Measurements from ENCODE around the gene PCSK5. TPM values are rescaled to one million over a fixed set of nuclear protein-coding genes. Genes with fewer than 3 reads are reported as not detected.
A peak's percentile ranks its signal among the peaks of the same experiment; 100 is the strongest.

PCSK5 gene
- total and polyA plus RNA-seq, 4 experiments from 2014 or later = 3.4 to 8.4 (median 6.5) TPM

DNA sequence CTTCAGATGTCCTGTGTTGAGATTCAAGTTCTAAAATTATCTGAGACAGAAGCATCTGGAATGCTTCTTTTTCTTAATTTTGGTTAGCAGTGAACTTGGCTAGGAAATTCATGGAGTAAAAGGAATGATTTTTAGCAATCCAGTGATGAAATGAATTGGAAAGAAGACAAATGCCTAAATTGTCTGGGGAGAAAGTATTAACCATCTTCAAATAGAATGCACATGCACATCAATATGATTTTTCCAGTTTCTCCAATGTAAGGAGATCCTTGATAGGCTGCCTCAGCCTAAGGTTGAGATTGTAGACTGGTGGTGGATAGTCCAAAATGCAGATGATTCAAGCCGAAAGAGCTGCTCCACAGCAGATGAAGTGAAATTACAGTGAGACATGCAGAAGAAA is 106.7 kb downstream of the PCSK5 start:
- H3K27me3 ChIP-seq (ENCODE audit: insufficient read depth, low read length) = no peaks in the 10 kb centered on the region
- no peak overlapping the region for H3K4me3 Mint-ChIP-seq
- H3K4me1 Mint-ChIP-seq = peaks cover 4 to 14% (median 9%) of the 10 kb centered on the region in 4 donors

DNA sequence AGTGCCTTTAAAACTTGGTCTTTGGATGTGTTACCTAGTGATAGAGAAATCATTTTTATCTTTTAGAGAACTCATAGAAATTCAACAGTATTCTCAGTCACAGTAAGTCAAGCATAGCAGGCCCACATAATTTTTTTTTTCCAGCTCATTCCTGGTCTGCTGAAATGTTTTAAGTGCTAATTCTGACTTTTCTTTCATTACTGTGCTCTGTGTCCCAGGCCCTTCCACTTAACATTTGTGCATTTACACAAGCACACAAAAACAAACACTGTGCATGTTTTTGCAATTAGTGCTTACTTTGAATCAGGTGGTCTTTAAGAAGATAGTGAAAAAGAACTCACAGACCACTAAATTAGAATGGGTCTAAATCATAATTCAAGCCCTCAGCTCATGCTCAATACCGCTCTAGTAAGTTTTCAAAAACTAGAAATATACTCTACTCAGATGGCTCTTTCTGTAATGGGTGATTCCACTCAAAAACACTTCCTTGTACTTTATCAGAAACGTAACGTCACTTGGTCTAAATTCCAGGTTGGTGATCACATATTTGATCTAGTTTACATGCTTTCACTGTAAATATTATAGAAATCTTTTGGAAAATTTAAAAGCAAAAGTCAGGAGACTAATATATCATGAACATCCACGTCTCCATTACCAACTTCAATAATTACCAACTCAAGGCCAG is 107.8 kb downstream of the PCSK5 start:
- H3K4me3 ChIP-seq (ENCODE audit: low read length in 2 of 2) = no peak overlapping the region
- no peak for DNase-seq
- H3K27ac Mint-ChIP-seq = no peak overlapping the region
- no peaks in the 10 kb centered on the region for H3K36me3 ChIP-seq (ENCODE audit: insufficient read depth, low read length)
- intact Hi-C loops (cut with micrococcal nuclease) = no loop called here
- no peaks in the 10 kb centered on the region for H3K9me3 ChIP-seq (ENCODE audit: control insufficient read depth in 1 of 2, low read length in 2 of 2)
- peaks cover 9 to 18% of the 10 kb centered on the region in 2 donors for H3K36me3 Mint-ChIP-seq
- CTCF ChIA-PET (ENCODE audit: partially characterized antibody) = no interaction called here
- no peaks in the 10 kb centered on the region for H3K27me3 Mint-ChIP-seq
- no peak overlapping the region for H3K4me3 Mint-ChIP-seq
- H3K9me3 Mint-ChIP-seq = peaks cover 0 to 2% (median 0%) of the 10 kb centered on the region in 8 donors
- peaks cover 1 to 14% (median 12%) of the 10 kb centered on the region in 4 donors for H3K4me1 Mint-ChIP-seq
- H3K27me3 ChIP-seq (ENCODE audit: insufficient read depth, low read length) = no peaks in the 10 kb centered on the region
- POLR2A ChIA-PET (ENCODE audit: partially characterized antibody) = no interaction called here
- H3K4me1 ChIP-seq (ENCODE audit: insufficient read depth, low read length) = no peaks in the 10 kb centered on the region
- H3K27ac ChIP-seq (ENCODE audit: low read depth, low read length) = no peak overlapping the region

More for the DNA sequence above, 106.7 kb downstream of the PCSK5 start:
- Mint-ChIP-seq H3K27ac (no peak overlapping the region), H3K27me3 (no peaks in the 10 kb centered on the region), H3K36me3 (peaks cover 9 to 23% of the 10 kb centered on the region in 2 donors), H3K9me3 (peaks cover 0 to 2% (median 0%) of the 10 kb centered on the region in 8 donors)
- H3K4me3 ChIP-seq (ENCODE audit: low read length in 2 of 2) = no peak overlapping the region
- DNase-seq = no peak
- CTCF ChIA-PET (ENCODE audit: partially characterized antibody) = no interaction called here
- H3K27ac ChIP-seq (ENCODE audit: low read depth, low read length) = no peak overlapping the region
- intact Hi-C loops (cut with micrococcal nuclease) = no loop called here
- no peaks in the 10 kb centered on the region for H3K9me3 ChIP-seq (ENCODE audit: control insufficient read depth in 1 of 2, low read length in 2 of 2)
- POLR2A ChIA-PET (ENCODE audit: partially characterized antibody) = no interaction called here
- H3K4me1 ChIP-seq (ENCODE audit: insufficient read depth, low read length) = no peaks in the 10 kb centered on the region
- no peaks in the 10 kb centered on the region for H3K36me3 ChIP-seq (ENCODE audit: insufficient read depth, low read length)

GRCh38 chr9:76001459-76001858 is 111.0 kb downstream of the PCSK5 start:
- peaks cover 0 to 2% (median 0%) of the 10 kb centered on the region in 8 donors for H3K9me3 Mint-ChIP-seq
- Histone ChIP-seq H3K9me3 (ENCODE audit: control insufficient read depth in 1 of 2, low read length in 2 of 2) (no peaks in the 10 kb centered on the region), H3K27me3 (ENCODE audit: insufficient read depth, low read length) (no peaks in the 10 kb centered on the region), H3K4me1 (ENCODE audit: insufficient read depth, low read length) (peaks cover 6% of the 10 kb centered on the region), H3K27ac (ENCODE audit: low read depth, low read length) (no peak overlapping the region), H3K36me3 (ENCODE audit: insufficient read depth, low read length) (no peaks in the 10 kb centered on the region), H3K4me3 (ENCODE audit: low read length in 2 of 2) (no peak overlapping the region)
- POLR2A ChIA-PET (ENCODE audit: partially characterized antibody) = no interaction called here
- H3K27ac Mint-ChIP-seq = no peak overlapping the region
- H3K36me3 Mint-ChIP-seq = peaks cover 0 to 6% of the 10 kb centered on the region in 2 donors
- no peak for DNase-seq
- H3K4me1 Mint-ChIP-seq = peaks cover 8 to 25% (median 18%) of the 10 kb centered on the region in 4 donors
- intact Hi-C loops (cut with micrococcal nuclease) = no loop called here
- no peak overlapping the region for H3K4me3 Mint-ChIP-seq
- H3K27me3 Mint-ChIP-seq = no peaks in the 10 kb centered on the region
- CTCF ChIA-PET (ENCODE audit: partially characterized antibody) = interaction anchor here (1.0 kb wide), 1 partner anchor 182 kb away, joined by 3 read pairs; no protein-coding TSS in a partner anchor

- Histone ChIP-seq H3K27me3 (ENCODE audit: insufficient read depth, low read length) (no peaks in the 10 kb centered on the region), H3K4me1 (ENCODE audit: insufficient read depth, low read length) (peaks cover 6% of the 10 kb centered on the region), H3K36me3 (ENCODE audit: insufficient read depth, low read length) (no peaks in the 10 kb centered on the region), H3K27ac (ENCODE audit: low read depth, low read length) (no peak overlapping the region), H3K9me3 (ENCODE audit: control insufficient read depth in 1 of 2, low read length in 2 of 2) (no peaks in the 10 kb centered on the region), H3K4me3 (ENCODE audit: low read length in 2 of 2) (no peak overlapping the region)
- CTCF ChIA-PET (ENCODE audit: partially characterized antibody) = no interaction called here
- Mint-ChIP-seq H3K36me3 (no peaks in the 10 kb centered on the region), H3K9me3 (peaks cover 0 to 1% (median 0%) of the 10 kb centered on the region in 8 donors), H3K4me1 (peaks cover 11 to 27% (median 18%) of the 10 kb centered on the region in 4 donors), H3K27ac (peak overlapping the region in 2 of 7 donors; percentile 19 to 31), H3K27me3 (no peaks in the 10 kb centered on the region), H3K4me3 (no peak overlapping the region)
- POLR2A ChIA-PET (ENCODE audit: partially characterized antibody) = no interaction called here
- intact Hi-C loops (cut with micrococcal nuclease) = no loop called here
- DNase-seq = no peak
Observed at GRCh38 chr9:76003041-76003440, 112.6 kb downstream of the PCSK5 start.

GRCh38 chr9:76004526-76004925 is 114.1 kb downstream of the PCSK5 start:
- Mint-ChIP-seq H3K36me3 (no peaks in the 10 kb centered on the region), H3K27me3 (no peaks in the 10 kb centered on the region), H3K27ac (no peak overlapping the region), H3K4me1 (peaks cover 13 to 29% (median 19%) of the 10 kb centered on the region in 4 donors), H3K4me3 (peak overlapping the region in 1 of 8 donors; percentile 6), H3K9me3 (peaks cover 0 to 1% (median 0%) of the 10 kb centered on the region in 8 donors)
- intact Hi-C loops (cut with micrococcal nuclease) = no loop called here
- Histone ChIP-seq H3K27me3 (ENCODE audit: insufficient read depth, low read length) (no peaks in the 10 kb centered on the region), H3K36me3 (ENCODE audit: insufficient read depth, low read length) (no peaks in the 10 kb centered on the region), H3K27ac (ENCODE audit: low read depth, low read length) (no peak overlapping the region), H3K4me3 (ENCODE audit: low read length in 2 of 2) (no peak overlapping the region), H3K9me3 (ENCODE audit: control insufficient read depth in 1 of 2, low read length in 2 of 2) (no peaks in the 10 kb centered on the region), H3K4me1 (ENCODE audit: insufficient read depth, low read length) (peaks cover 6% of the 10 kb centered on the region)
- ChIA-PET POLR2A (ENCODE audit: partially characterized antibody) (no interaction called here), CTCF (ENCODE audit: partially characterized antibody) (no interaction called here)
- DNase-seq = no peak

GRCh38 chr9:76007935-76008334 is 117.5 kb downstream of the PCSK5 start:
- Mint-ChIP-seq H3K9me3 (peaks cover 0 to 1% (median 0%) of the 10 kb centered on the region in 8 donors), H3K27ac (peak overlapping the region in 3 of 7 donors; percentile 18 to 38 (median 32)), H3K4me3 (peak overlapping the region in 3 of 8 donors; percentile 19 to 71 (median 63)), H3K36me3 (no peaks in the 10 kb centered on the region), H3K4me1 (peaks cover 13 to 29% (median 20%) of the 10 kb centered on the region in 4 donors), H3K27me3 (no peaks in the 10 kb centered on the region)
- Histone ChIP-seq H3K27ac (ENCODE audit: low read depth, low read length) (no peak overlapping the region), H3K4me3 (ENCODE audit: low read length in 2 of 2) (no peak overlapping the region), H3K36me3 (ENCODE audit: insufficient read depth, low read length) (no peaks in the 10 kb centered on the region), H3K27me3 (ENCODE audit: insufficient read depth, low read length) (no peaks in the 10 kb centered on the region), H3K4me1 (ENCODE audit: insufficient read depth, low read length) (peaks cover 6% of the 10 kb centered on the region), H3K9me3 (ENCODE audit: control insufficient read depth in 1 of 2, low read length in 2 of 2) (no peaks in the 10 kb centered on the region)
- no peak for DNase-seq
- ChIA-PET CTCF (ENCODE audit: partially characterized antibody) (interaction anchor here (2.0 kb wide), 1 partner anchor 294 kb away, joined by 12 read pairs; no protein-coding TSS in a partner anchor), POLR2A (ENCODE audit: partially characterized antibody) (no interaction called here)
- intact Hi-C loops (cut with micrococcal nuclease) = loop anchor here (2.0 kb wide), 1 partner anchor 295 kb away; no protein-coding TSS in a partner anchor

DNA sequence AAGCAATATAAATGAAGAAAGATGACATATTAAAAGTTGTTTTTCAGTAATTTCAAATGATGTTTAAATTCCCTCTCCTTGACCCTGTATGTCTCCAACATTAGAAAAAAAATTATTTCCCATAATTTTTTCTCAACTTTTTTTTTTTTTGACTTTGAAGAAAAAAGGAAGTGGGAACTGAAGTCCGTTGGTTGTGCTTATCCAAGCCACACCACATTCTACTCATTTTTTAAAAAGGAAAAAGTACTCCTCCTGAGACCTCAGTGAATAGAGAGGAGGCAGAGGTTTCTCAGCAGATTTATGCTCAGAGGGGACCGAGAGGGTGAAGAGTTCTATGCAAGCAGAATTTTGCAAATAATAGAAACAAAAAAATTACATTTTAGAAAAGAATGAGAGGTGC is 123.3 kb downstream of the PCSK5 start:
- peaks cover 8 to 35% (median 16%) of the 10 kb centered on the region in 4 donors for H3K4me1 Mint-ChIP-seq
- no peak overlapping the region for H3K27ac Mint-ChIP-seq
- intact Hi-C loops (cut with micrococcal nuclease) = no loop called here
- H3K4me3 ChIP-seq (ENCODE audit: low read length in 2 of 2) = no peak overlapping the region
- no peak overlapping the region for H3K4me3 Mint-ChIP-seq
- H3K27me3 Mint-ChIP-seq = peaks cover 0 to 1% of the 10 kb centered on the region in 2 donors
- H3K9me3 Mint-ChIP-seq = peaks cover 0 to 4% (median 0%) of the 10 kb centered on the region in 8 donors
- no peak overlapping the region for H3K27ac ChIP-seq (ENCODE audit: low read depth, low read length)
- H3K36me3 Mint-ChIP-seq = no peaks in the 10 kb centered on the region
- DNase-seq = no peak
- no peaks in the 10 kb centered on the region for H3K27me3 ChIP-seq (ENCODE audit: insufficient read depth, low read length)
- CTCF ChIA-PET (ENCODE audit: partially characterized antibody) = no interaction called here
- POLR2A ChIA-PET (ENCODE audit: partially characterized antibody) = no interaction called here
- no peaks in the 10 kb centered on the region for H3K9me3 ChIP-seq (ENCODE audit: control insufficient read depth in 1 of 2, low read length in 2 of 2)
- H3K36me3 ChIP-seq (ENCODE audit: insufficient read depth, low read length) = no peaks in the 10 kb centered on the region
- peaks cover 8% of the 10 kb centered on the region for H3K4me1 ChIP-seq (ENCODE audit: insufficient read depth, low read length)

Measured in CD4-positive, alpha-beta memory T cell (primary cell).